D721Med (cell line): ENCODE measurements around the gene TSSK2.

ENCODE experiments used
- DNase-seq: peaks from one replicate; pipeline ENCODE4 v3.0.0; 2011; ENCODE audit warnings: low spot score; ENCODE audit not compliant: insufficient read length
- FAIRE-seq: peaks from 2 replicates; lab custom pipeline; 2011; peaks lifted over from hg19 to GRCh38; lab: Jason Lieb, UNC
- TF ChIP-seq, protein P1 (sequence below): IDR thresholded peaks from 2 replicates; pipeline ENCODE4 v1.5.1; 2012; ENCODE audit warnings: mild to moderate bottlenecking, control low read depth; ENCODE audit not compliant: insufficient read depth; ENCODE audit errors: missing control alignments

Gene TSSK2

GRCh38 chr22:19131685-19132015, 542 bp downstream of the TSSK2 start:
- no peak for DNase-seq
- TF ChIP-seq, protein P1, sequence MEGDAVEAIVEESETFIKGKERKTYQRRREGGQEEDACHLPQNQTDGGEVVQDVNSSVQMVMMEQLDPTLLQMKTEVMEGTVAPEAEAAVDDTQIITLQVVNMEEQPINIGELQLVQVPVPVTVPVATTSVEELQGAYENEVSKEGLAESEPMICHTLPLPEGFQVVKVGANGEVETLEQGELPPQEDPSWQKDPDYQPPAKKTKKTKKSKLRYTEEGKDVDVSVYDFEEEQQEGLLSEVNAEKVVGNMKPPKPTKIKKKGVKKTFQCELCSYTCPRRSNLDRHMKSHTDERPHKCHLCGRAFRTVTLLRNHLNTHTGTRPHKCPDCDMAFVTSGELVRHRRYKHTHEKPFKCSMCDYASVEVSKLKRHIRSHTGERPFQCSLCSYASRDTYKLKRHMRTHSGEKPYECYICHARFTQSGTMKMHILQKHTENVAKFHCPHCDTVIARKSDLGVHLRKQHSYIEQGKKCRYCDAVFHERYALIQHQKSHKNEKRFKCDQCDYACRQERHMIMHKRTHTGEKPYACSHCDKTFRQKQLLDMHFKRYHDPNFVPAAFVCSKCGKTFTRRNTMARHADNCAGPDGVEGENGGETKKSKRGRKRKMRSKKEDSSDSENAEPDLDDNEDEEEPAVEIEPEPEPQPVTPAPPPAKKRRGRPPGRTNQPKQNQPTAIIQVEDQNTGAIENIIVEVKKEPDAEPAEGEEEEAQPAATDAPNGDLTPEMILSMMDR = no peak
- no peak for FAIRE-seq

DNA sequence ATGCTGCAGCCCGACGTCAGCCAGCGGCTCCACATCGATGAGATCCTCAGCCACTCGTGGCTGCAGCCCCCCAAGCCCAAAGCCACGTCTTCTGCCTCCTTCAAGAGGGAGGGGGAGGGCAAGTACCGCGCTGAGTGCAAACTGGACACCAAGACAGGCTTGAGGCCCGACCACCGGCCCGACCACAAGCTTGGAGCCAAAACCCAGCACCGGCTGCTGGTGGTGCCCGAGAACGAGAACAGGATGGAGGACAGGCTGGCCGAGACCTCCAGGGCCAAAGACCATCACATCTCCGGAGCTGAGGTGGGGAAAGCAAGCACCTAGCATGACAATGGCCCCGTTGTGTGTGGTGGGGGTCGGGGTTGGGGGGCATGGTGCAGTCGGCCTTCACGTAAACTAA, 1.0 kb downstream of the TSSK2 start:
- no peak for FAIRE-seq
- DNase-seq = no peak
- TF ChIP-seq, protein P1 = no peak

DNA sequence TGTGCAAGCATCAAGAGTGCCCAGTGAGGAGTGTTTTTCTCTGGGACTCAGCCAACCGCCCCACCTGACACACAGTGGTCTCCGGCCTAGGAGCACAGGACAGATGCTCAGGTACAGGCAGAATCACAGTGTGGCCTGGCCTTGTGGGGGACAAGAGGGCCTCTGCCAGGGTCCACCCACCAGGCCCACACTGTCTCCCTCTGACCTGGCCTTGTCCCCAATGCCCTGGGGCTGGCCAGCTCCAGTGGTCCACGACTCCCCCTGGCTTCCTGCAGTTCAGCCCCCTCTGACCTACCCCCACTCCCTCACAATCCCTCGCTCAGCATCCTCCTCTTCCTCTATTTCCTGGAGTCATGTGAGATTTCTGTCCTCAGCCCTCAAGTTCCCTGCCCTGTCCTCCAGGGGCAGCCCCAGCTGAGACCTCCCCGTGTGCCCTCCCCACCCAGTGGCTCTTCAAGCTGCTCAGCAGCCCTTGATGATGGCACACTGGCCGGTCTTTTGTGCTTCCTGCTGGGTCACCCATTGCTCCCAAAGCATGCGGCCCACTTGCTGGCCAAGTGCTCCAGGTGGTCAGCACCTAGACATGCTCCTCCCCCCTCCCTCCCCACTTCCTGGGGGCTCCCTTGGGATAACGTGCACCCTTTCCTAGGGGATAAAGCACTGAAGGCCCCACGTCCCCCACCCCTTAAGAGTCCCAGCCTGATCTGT, 1.7 kb downstream of the TSSK2 start:
- TF ChIP-seq, protein P1 = no peak
- no peak for FAIRE-seq

DNA sequence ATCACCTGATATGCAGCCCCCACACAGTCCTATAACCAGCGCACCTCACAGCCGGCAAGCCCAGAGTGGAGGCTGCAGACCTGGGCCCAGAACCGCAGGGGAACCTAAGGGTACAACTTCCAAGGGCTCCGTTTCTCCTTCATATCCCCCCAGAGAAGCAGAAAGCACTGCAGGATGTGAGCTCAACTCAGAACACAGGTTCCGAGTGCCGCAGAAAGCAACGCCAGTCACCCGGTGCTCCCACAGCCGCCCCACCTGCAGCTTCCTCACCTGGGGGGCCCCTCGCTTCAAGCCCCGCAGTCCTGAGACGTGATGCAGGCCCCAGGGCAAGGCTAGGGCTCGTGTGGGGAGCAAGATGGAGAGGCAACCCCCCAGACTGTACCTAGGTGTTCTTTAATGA, 2.5 kb downstream of the TSSK2 start:
- TF ChIP-seq, protein P1 = no peak
- FAIRE-seq (no peak), DNase-seq (no peak)

More for the DNA sequence above, 1.7 kb downstream of the TSSK2 start:
- DNase-seq = no peak

GRCh38 chr22:19134176-19134831, 3.2 kb downstream of the TSSK2 start:
- TF ChIP-seq, protein P1 = no peak
- no peak for FAIRE-seq

DNA sequence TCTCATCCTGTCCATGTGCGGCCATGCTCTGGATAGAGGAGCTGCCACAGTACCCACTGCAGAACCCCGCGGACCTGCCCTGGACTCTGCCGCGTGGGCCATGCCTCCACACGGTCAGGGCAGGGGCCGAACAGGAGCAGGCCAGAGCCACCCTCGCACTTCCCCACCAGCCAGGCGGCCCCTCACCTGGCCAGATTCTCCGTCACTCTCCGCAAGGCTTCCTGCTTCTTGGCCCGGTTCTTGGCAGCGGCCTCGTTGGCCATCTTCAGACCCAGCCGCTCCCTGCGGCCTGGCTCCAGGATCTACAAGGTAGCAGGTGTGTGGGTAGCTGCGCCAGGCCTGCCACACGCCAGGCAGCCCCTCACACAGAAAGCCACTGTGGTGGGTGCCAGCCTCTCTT, 3.8 kb downstream of the TSSK2 start:
- TF ChIP-seq, protein P1 = no peak
- no peak for DNase-seq
- FAIRE-seq = no peak

More at GRCh38 chr22:19134176-19134831, 3.2 kb downstream of the TSSK2 start:
- no peak for DNase-seq

DNA sequence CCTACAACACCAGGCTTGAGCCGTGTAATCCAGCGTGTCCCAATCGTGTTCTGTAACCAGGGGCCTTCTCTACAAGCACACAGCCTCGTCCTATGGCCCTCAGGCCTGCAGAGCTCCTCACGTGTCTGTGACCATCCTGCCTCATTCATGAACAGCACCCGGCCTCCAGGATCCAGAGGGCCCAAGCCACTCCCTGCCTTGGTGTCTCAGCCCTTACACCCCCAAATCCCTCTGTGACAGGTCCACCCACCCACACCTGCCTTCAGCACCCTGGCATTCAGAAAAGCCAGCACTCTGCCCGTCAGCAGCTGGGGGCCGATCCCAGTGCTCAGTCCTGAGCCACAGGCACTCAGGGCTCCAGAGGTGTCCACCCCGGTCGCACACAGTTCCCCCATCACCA, 5.8 kb downstream of the TSSK2 start:
- DNase-seq (no peak), FAIRE-seq (no peak)
- TF ChIP-seq, protein P1 = no peak
